Measurements from ENCODE around the gene RPL23. TPM values are rescaled to one million over a fixed set of nuclear protein-coding genes. Genes with fewer than 3 reads are reported as not detected.

The RPL23 gene
- polyA plus RNA-seq, 1 donor from 2014 or later: 1,333 TPM

DNA sequence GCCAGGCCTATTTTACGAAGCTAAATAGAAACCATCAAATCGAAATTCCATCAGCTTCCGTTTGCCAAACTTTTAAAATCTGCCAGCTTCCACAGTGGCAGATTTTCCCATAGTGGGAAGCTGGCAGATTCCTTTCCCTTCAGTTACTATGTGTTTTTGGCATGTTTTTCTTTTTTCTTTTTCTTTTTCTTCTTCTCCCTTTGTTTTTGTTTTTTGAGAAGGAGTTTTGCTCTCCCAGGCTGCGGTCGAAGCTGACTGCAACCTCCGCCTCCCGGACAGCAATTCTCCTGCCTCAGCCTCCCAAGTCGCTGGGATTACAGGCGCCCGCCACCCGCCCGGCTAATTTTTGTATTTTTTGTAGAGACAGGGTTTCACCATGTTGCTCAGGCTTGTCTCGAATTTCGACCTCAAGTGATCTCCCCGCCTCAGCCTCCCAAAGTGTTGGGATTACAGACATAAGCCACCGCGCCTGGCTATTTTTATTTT, 27.7 kb downstream of the RPL23 start:
- Histone ChIP-seq H4K20me1 (ENCODE audit: insufficient read depth) (no peaks in the 10 kb centered on the region), H3K9ac (ENCODE audit: low read length) (peak overlapping the region; percentile 85), H3K27me3 (ENCODE audit: insufficient read depth, low read depth, low read length) (no peaks in the 10 kb centered on the region), H3K9me2 (ENCODE audit: insufficient read depth, low read length) (no peaks in the 10 kb centered on the region), H3K4me3 (ENCODE audit: low read length) (peak overlapping the region; percentile 86), H3K27ac (ENCODE audit: low read length) (peak overlapping the region; percentile 94), H3F3A (ENCODE audit: insufficient read depth, low read length, poor library complexity, severe bottlenecking) (no peaks in the 10 kb centered on the region), H3K79me2 (replicated peaks; ENCODE audit: insufficient read depth, low read length) (peaks cover 17% of the 10 kb centered on the region), H3K36me3 (ENCODE audit: insufficient read depth, low read length) (no peaks in the 10 kb centered on the region), H2AFZ (ENCODE audit: low read depth, low read length) (peak overlapping the region; percentile 90), H3K9me3 (ENCODE audit: low read length) (no peaks in the 10 kb centered on the region), H3K4me2 (ENCODE audit: low read length) (peak overlapping the region; percentile 99)
- TF ChIP-seq EZH2 (IDR thresholded peaks at IDR 0.05; ENCODE audit: borderline replicate concordance, insufficient read depth, low read length, poor library complexity, severe bottlenecking): no peak

DNA sequence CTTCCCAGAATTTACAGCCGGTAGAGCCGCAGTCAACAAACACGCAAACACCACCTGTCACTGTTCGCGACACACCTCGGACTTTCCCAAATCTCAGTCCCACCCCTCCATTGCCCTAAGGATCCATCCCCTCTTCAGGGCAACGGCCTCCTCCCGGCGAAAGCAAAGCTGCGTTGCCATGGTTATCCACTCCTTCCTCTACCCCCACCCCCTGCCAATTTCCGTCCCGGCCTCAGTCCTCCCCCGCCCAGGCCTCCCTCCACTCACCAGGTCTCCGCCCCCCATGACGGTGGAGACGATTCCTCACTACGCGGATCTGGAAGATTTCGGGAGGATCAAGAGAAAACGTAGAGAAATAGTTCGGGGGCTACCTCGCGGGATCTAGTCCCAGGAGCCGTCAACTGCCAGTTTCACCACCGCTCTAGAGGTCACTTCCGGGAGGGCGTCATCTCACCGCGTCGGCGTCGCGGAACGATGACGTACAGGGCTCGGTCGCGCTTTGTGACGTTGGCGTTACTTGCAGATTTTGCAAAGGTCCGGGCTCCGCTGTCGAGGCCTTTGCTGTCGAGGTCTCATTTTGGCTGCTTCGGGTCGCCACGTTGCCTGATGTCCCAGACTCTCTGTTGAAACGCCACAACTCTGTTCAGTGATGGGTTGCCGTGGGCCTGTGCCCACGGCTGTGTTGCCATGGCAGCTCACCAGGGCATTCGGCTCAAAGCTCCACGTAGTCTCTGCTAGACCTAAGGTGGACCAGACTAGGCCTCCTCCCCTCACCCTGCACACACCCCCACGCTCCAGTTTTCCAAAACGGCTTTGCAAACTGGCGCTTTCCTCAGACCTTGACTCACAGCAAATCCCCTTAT, 28.4 kb downstream of the RPL23 start, which contains the start of gene CWC25:
CWC25 (minus strand) TSS at position 423 of the 863 bp plus-strand sequence; CDS start at position 285, 138 bp downstream.
- H3K9ac ChIP-seq (ENCODE audit: low read length): peak within 1 kb of the TSS; percentile 85
- no peaks in the 10 kb centered on the region for H3K9me3 ChIP-seq (ENCODE audit: low read length)
- H3K27ac ChIP-seq (ENCODE audit: low read length): peak within 1 kb of the TSS; percentile 94
- H3K9me2 ChIP-seq (ENCODE audit: insufficient read depth, low read length): no peaks in the 10 kb centered on the region
- peaks cover 17% of the 10 kb centered on the region for H3K79me2 ChIP-seq (replicated peaks; ENCODE audit: insufficient read depth, low read length)
- peak within 1 kb of the TSS; percentile 90 for H2AFZ ChIP-seq (ENCODE audit: low read depth, low read length)
- H4K20me1 ChIP-seq (ENCODE audit: insufficient read depth): no peaks in the 10 kb centered on the region
- peak within 1 kb of the TSS; percentile 86 for H3K4me3 ChIP-seq (ENCODE audit: low read length)
- H3K4me2 ChIP-seq (ENCODE audit: low read length): peak within 1 kb of the TSS; percentile 99
- peak; percentile 97 for TF ChIP-seq POLR2AphosphoS5 (IDR thresholded peaks at IDR 0.05)
- no peak for TF ChIP-seq RAD21 (conservative IDR thresholded peaks at IDR 0.05)
- TF ChIP-seq REST (IDR thresholded peaks at IDR 0.05; ENCODE audit: borderline replicate concordance): peak; percentile 50
- TF ChIP-seq SMC3 (conservative IDR thresholded peaks at IDR 0.05; ENCODE audit: poor library complexity): no peak
- TF ChIP-seq CTCF (IDR thresholded peaks at IDR 0.05; ENCODE audit: poor library complexity, severe bottlenecking): peak; percentile 8
- peak; percentile 75 for TF ChIP-seq MXI1 (conservative IDR thresholded peaks at IDR 0.05; ENCODE audit: poor library complexity, severe bottlenecking)
- TF ChIP-seq EZH2 (IDR thresholded peaks at IDR 0.05; ENCODE audit: borderline replicate concordance, insufficient read depth, low read length, poor library complexity, severe bottlenecking): no peak
- TF ChIP-seq TAF1 (IDR thresholded peaks at IDR 0.05; ENCODE audit: low read depth): peak; percentile 62
- TF ChIP-seq EP300 (conservative IDR thresholded peaks at IDR 0.05; ENCODE audit: poor library complexity, severe bottlenecking): peak; percentile 89
- no peaks in the 10 kb centered on the region for H3K36me3 ChIP-seq (ENCODE audit: insufficient read depth, low read length)
- no peaks in the 10 kb centered on the region for H3K27me3 ChIP-seq (ENCODE audit: insufficient read depth, low read depth, low read length)
- H3F3A ChIP-seq (ENCODE audit: insufficient read depth, low read length, poor library complexity, severe bottlenecking): no peaks in the 10 kb centered on the region

All from neural cell (in vitro differentiated cells).